ENCODE measurements around the gene BRINP2.

DNA sequence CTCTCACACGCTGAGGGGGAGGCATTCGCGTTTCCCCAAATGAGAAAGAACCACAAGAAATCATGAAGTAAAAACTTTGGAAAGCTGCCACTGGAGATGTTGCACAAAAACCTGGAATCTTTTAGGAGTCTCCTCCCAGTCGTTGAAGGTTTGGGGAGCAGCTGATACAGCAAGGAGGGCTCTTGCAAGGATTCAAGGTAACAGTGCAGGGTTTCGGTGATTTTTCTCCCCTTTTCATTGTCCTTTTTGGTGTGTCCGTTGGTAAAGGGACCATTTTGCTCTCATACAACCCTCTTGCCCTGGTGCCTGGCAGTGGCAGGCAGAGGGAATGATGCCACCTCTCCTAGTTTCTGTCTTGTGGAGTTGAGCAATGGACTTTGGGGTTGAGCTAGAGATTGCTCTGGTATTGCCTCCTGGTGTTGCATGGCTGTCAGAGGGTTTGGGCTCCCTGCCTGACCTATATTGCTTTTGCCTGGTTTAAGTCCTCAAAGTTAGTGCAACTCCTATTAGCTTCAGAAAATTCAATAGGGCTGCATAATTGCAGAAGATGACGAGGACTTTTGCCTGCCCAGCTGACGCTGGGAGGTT lies 872 bp downstream of the BRINP2 start:
- TF ChIP-seq CHD1 (IDR thresholded peaks at IDR 0.05; ENCODE audit: low read depth, low read length): no peak
- TF ChIP-seq CTCF (IDR thresholded peaks at IDR 0.05; ENCODE audit: control extremely low read depth in 1 of 3, insufficient read depth in 1 of 3, low read depth in 1 of 3, low read length in 3 of 3): no peak
- TF ChIP-seq, protein P1, sequence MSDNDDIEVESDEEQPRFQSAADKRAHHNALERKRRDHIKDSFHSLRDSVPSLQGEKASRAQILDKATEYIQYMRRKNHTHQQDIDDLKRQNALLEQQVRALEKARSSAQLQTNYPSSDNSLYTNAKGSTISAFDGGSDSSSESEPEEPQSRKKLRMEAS (IDR thresholded peaks at IDR 0.05): no peak

Data from H1 (cell line).